Activated CD8-positive, alpha-beta T cell treated with anti-CD3 and anti-CD28 coated beads for 36 hours (primary cell): ENCODE results near the gene TMEM259. TPM values are rescaled to one million over a fixed set of nuclear protein-coding genes. Genes with fewer than 3 reads are reported as not detected.

Source experiments
- ATAC-seq: fragments of 200-7000 bp; cut with Tn5 transposase; one replicate; pipeline ENCODE4 v1.10.0; 2021; ENCODE audit warnings: mild to moderate bottlenecking, moderate library complexity
- CTCF ChIA-PET: fragments of 350-600 bp; sonication (Branson Sonifier 250); formaldehyde crosslinking; loops from one replicate; lab custom pipeline; 2021; ENCODE audit warnings: antibody characterized with exemption; lab: Charles Lee
- POLR2A ChIA-PET: fragments of 350-600 bp; sonication (Branson Sonifier 250); formaldehyde crosslinking; loops from one replicate; lab custom pipeline; 2021; ENCODE audit warnings: antibody characterized with exemption; lab: Charles Lee
- DNase-seq: peaks from one replicate; pipeline ENCODE4 v3.0.0-alpha.2; 2020
- H3K27ac Mint-ChIP-seq: one replicate; pipeline ENCODE4 v1.8.0; 2021; ENCODE audit warnings: mild to moderate bottlenecking, mixed read lengths
- H3K27me3 Mint-ChIP-seq: one replicate; pipeline ENCODE4 v1.8.0; 2021; ENCODE audit warnings: mixed read lengths
- H3K36me3 Mint-ChIP-seq: one replicate; pipeline ENCODE4 v1.8.0; 2021; ENCODE audit warnings: low read depth, mixed read lengths
- H3K4me1 Mint-ChIP-seq: one replicate; pipeline ENCODE4 v1.8.0; 2021; ENCODE audit warnings: low read depth, mixed read lengths
- H3K4me3 Mint-ChIP-seq: one replicate; pipeline ENCODE4 v1.8.0; 2021; ENCODE audit warnings: mild to moderate bottlenecking, moderate library complexity, mixed read lengths
- H3K9me3 Mint-ChIP-seq: one replicate; pipeline ENCODE4 v1.8.0; 2021; ENCODE audit warnings: mixed read lengths
- CTCF ChIP-seq: fragments of 200-600 bp; IDR thresholded peaks from one replicate; pipeline ENCODE4 v1.8.0; 2022; ENCODE audit warnings: antibody characterized with exemption, mild to moderate bottlenecking
- intact Hi-C: fragments of 100-400 bp; cut with micrococcal nuclease; formaldehyde crosslinking; loops from one replicate; pipeline ENCODE4 v1.10.0; 2022
- total RNA-seq, 2 experiments: library from RNA; stranded (reverse); gene quantifications; one replicate each; pipeline ENCODE4 v1.2.3, GENCODE V29; 2021

TMEM259 gene
- total RNA-seq, 2 experiments from 2014 or later: 115 to 117 TPM

GRCh38 chr19:1032264-1032867 is 11.4 kb upstream of the TMEM259 start:
- CTCF ChIA-PET: interaction anchor here (0.9 to 2.3 kb wide), 3 partner anchors 9 to 15 kb away, joined by 3 to 10 read pairs (median 5); no protein-coding TSS in a partner anchor
- Mint-ChIP-seq H3K4me3 (no peak overlapping the region), H3K27ac (no peak overlapping the region), H3K9me3 (peaks cover 2% of the 10 kb centered on the region), H3K4me1 (peaks cover 37% of the 10 kb centered on the region), H3K27me3 (no peaks in the 10 kb centered on the region), H3K36me3 (peaks cover 37% of the 10 kb centered on the region)
- intact Hi-C loops: no loop called here
- ATAC-seq (no peak), DNase-seq (no peak)
- no peak for TF ChIP-seq CTCF
- POLR2A ChIA-PET: interaction anchor here (1.7 to 7.7 kb wide), 4 partner anchors 9 to 34 kb away, joined by 5 to 68 read pairs (median 6); partner anchors contain the start of genes ABCA7 and RNU6-2

- no peak for TF ChIP-seq CTCF
- DNase-seq (peak; percentile 64), ATAC-seq (peak; percentile 40)
- POLR2A ChIA-PET: interaction anchor here (0.6 to 8.0 kb wide), 9 partner anchors 8 to 118 kb away, joined by 3 to 68 read pairs (median 7); partner anchors contain the start of genes ABCA7, ARHGAP45, RNU6-2 and TMEM259
- intact Hi-C loops: loop anchor here (5.0 kb wide), 1 partner anchor 49 kb away; no protein-coding TSS in a partner anchor
- Mint-ChIP-seq H3K9me3 (peaks cover under 1% of the 10 kb centered on the region), H3K27ac (peak overlapping the region; percentile 78), H3K4me1 (peaks cover 37% of the 10 kb centered on the region), H3K36me3 (peaks cover 21% of the 10 kb centered on the region), H3K4me3 (peak overlapping the region; percentile 89), H3K27me3 (no peaks in the 10 kb centered on the region)
- CTCF ChIA-PET: interaction anchor here (0.9 to 3.8 kb wide), 6 partner anchors 36 to 216 kb away, joined by 3 to 14 read pairs (median 8); partner anchors contain the start of genes ARHGAP45 and ATP5F1D
These were observed 7.4 kb upstream of the TMEM259 start for GRCh38 chr19:1028062-1028926.

- CTCF ChIA-PET: interaction anchor here (1.4 to 3.8 kb wide), 6 partner anchors 9 to 217 kb away, joined by 3 to 14 read pairs (median 9); partner anchors contain the start of genes ARHGAP45 and ATP5F1D
- Mint-ChIP-seq H3K4me3 (peak overlapping the region; percentile 89), H3K27ac (peak overlapping the region; percentile 78), H3K27me3 (no peaks in the 10 kb centered on the region), H3K4me1 (peaks cover 33% of the 10 kb centered on the region), H3K36me3 (peaks cover 17% of the 10 kb centered on the region), H3K9me3 (no peaks in the 10 kb centered on the region)
- intact Hi-C loops: loop anchor here (5.0 kb wide), 1 partner anchor 50 kb away; no protein-coding TSS in a partner anchor
- TF ChIP-seq CTCF: no peak
- POLR2A ChIA-PET: interaction anchor here (0.6 to 8.0 kb wide), 10 partner anchors 7 to 239 kb away, joined by 3 to 68 read pairs (median 6); partner anchors contain the start of genes ABCA7, ARHGAP45, RNU6-2 and TMEM259
- DNase-seq (peak; percentile 26), ATAC-seq (peak; percentile 8)
These were observed 6.7 kb upstream of the TMEM259 start for GRCh38 chr19:1027650-1028061.

- ATAC-seq (peak; percentile 8), DNase-seq (peak; percentile 67)
- Mint-ChIP-seq H3K36me3 (peaks cover 11% of the 10 kb centered on the region), H3K4me1 (peaks cover 28% of the 10 kb centered on the region), H3K27ac (peak overlapping the region; percentile 84), H3K27me3 (no peaks in the 10 kb centered on the region), H3K9me3 (no peaks in the 10 kb centered on the region), H3K4me3 (peak overlapping the region; percentile 89)
- ChIA-PET CTCF (interaction anchor here (0.8 to 3.8 kb wide), 9 partner anchors 10 to 231 kb away, joined by 3 to 14 read pairs (median 5); partner anchors contain the start of genes ARHGAP45 and ATP5F1D), POLR2A (interaction anchor here (0.6 to 8.0 kb wide), 14 partner anchors 6 to 240 kb away, joined by 3 to 68 read pairs (median 4); partner anchors contain the start of genes ABCA7, ARHGAP45, GPX4 and RNU6-2)
- intact Hi-C loops: loop anchor here (5.0 kb wide), 1 partner anchor 50 kb away; no protein-coding TSS in a partner anchor
- no peak for TF ChIP-seq CTCF
These were observed 6.1 kb upstream of the TMEM259 start for GRCh38 chr19:1026783-1027649.
